ENCODE data around the gene PCBP3. TPM values are rescaled to one million over a fixed set of nuclear protein-coding genes. Genes with fewer than 3 reads are reported as not detected.

PCBP3 gene
- total RNA-seq, 2 experiments from 2014 or later = 4.8 to 5.8 TPM

- ChIA-PET CTCF (no interaction called here), POLR2A (no interaction called here)
- peaks cover 6% of the 10 kb centered on the region for H3K27me3 Mint-ChIP-seq
- no peaks in the 10 kb centered on the region for H3K4me1 Mint-ChIP-seq
- no peak for DNase-seq
- no peak overlapping the region for H3K4me3 Mint-ChIP-seq
- H3K9me3 Mint-ChIP-seq = peaks cover 21% of the 10 kb centered on the region
- H3K27ac Mint-ChIP-seq = no peak overlapping the region
- H3K36me3 Mint-ChIP-seq (ENCODE audit: low read depth) = peaks cover 15% of the 10 kb centered on the region
These were observed 193.5 kb downstream of the PCBP3 start for GRCh38 chr21:45836694-45837670.

DNA sequence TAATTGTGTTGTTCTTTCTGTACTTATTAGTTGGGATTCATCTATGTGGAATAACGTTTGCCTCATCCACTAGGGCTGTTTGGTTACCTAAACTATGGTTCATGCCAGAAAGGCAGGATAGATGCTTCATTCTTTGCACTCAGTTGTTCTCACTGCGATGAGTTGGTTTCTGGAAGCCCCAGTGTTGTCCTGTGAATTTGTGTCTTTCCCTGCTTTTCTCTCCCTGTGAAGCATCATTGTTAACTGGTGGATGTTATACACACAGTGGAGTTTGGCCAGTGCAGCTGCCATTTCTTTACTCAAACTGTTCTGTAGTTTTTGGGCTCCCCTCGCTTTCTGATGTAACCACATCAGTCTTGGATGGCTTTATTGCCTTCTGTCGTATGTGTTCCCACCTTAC is 194.4 kb downstream of the PCBP3 start:
- Mint-ChIP-seq H3K4me1 (no peaks in the 10 kb centered on the region), H3K4me3 (no peak overlapping the region), H3K27ac (no peak overlapping the region), H3K27me3 (peaks cover 9% of the 10 kb centered on the region), H3K36me3 (ENCODE audit: low read depth) (peaks cover 11% of the 10 kb centered on the region), H3K9me3 (peaks cover 15% of the 10 kb centered on the region)
- DNase-seq = no peak
- ChIA-PET CTCF (no interaction called here), POLR2A (no interaction called here)

DNA sequence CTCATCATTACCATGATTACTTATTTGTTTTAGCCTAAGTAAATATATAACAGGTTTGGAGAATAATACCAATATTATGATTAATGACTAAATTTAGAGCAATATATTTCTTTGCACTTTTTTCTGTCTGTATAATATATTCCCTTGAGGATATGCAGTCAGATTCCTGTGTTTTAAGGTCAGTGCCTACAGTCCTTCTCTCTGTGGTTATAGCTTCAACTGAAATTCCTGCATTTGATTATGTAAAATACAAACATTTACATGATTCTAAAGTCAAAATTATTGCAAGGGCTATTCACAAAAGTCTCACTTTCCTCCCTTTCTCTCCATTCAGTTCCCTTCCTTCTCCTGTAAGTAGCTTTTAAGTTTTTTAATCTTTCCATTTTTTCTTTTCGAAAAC is 195.1 kb downstream of the PCBP3 start:
- H3K27me3 Mint-ChIP-seq = peaks cover 9% of the 10 kb centered on the region
- DNase-seq = no peak
- H3K4me1 Mint-ChIP-seq = no peaks in the 10 kb centered on the region
- no peak overlapping the region for H3K27ac Mint-ChIP-seq
- H3K4me3 Mint-ChIP-seq = no peak overlapping the region
- ChIA-PET POLR2A (no interaction called here), CTCF (no interaction called here)
- H3K36me3 Mint-ChIP-seq (ENCODE audit: low read depth) = peaks cover 11% of the 10 kb centered on the region
- peaks cover 13% of the 10 kb centered on the region for H3K9me3 Mint-ChIP-seq

DNA sequence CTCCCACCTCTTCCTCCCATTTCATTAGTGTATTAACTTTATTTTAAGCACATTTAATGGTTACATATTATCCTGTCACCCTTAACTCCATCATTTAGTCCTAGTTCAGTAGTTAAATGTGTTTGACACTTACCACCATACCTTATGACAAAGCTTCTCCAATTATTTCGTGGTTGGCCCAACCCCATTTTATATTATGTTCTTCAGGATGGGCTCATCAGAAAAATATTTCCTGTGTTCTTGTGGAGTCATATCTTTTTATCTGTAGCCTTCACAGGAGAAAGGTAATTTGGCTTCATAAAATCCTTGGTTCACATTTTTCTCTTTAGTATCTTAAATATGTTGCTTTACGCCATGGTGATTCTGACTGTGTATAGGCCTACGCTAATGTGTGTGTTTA is 195.7 kb downstream of the PCBP3 start:
- Mint-ChIP-seq H3K36me3 (ENCODE audit: low read depth) (peaks cover 11% of the 10 kb centered on the region), H3K9me3 (peaks cover 13% of the 10 kb centered on the region), H3K27me3 (peaks cover 9% of the 10 kb centered on the region), H3K27ac (no peak overlapping the region), H3K4me3 (no peak overlapping the region), H3K4me1 (peaks cover under 1% of the 10 kb centered on the region)
- POLR2A ChIA-PET = no interaction called here
- DNase-seq = no peak
- CTCF ChIA-PET = no interaction called here

GRCh38 chr21:45841033-45841432 is 197.5 kb downstream of the PCBP3 start:
- CTCF ChIA-PET = no interaction called here
- H3K4me1 Mint-ChIP-seq = peaks cover 15% of the 10 kb centered on the region

GRCh38 chr21:45843426-45843825 is 199.9 kb downstream of the PCBP3 start:
- ChIA-PET POLR2A (no interaction called here), CTCF (no interaction called here)
- Mint-ChIP-seq H3K9me3 (peaks cover 13% of the 10 kb centered on the region), H3K27me3 (peaks cover 9% of the 10 kb centered on the region), H3K36me3 (ENCODE audit: low read depth) (peaks cover 11% of the 10 kb centered on the region), H3K27ac (no peak overlapping the region), H3K4me3 (no peak overlapping the region), H3K4me1 (peaks cover 25% of the 10 kb centered on the region)
- DNase-seq = no peak

More at GRCh38 chr21:45841033-45841432, 197.5 kb downstream of the PCBP3 start:
- Mint-ChIP-seq H3K36me3 (ENCODE audit: low read depth) (peaks cover 11% of the 10 kb centered on the region), H3K27me3 (peaks cover 9% of the 10 kb centered on the region), H3K4me3 (no peak overlapping the region), H3K9me3 (peaks cover 13% of the 10 kb centered on the region), H3K27ac (no peak overlapping the region)
- POLR2A ChIA-PET = no interaction called here
- no peak for DNase-seq

GRCh38 chr21:45844181-45844580 is 200.7 kb downstream of the PCBP3 start:
- POLR2A ChIA-PET = no interaction called here
- Mint-ChIP-seq H3K4me3 (no peak overlapping the region), H3K4me1 (peaks cover 25% of the 10 kb centered on the region), H3K27me3 (peaks cover 6% of the 10 kb centered on the region), H3K27ac (no peak overlapping the region), H3K9me3 (peaks cover 13% of the 10 kb centered on the region), H3K36me3 (ENCODE audit: low read depth) (peaks cover 11% of the 10 kb centered on the region)
- CTCF ChIA-PET = no interaction called here
- DNase-seq = no peak

GRCh38 chr21:45845063-45845769 is 201.7 kb downstream of the PCBP3 start:
- Mint-ChIP-seq H3K27ac (no peak overlapping the region), H3K4me1 (peaks cover 25% of the 10 kb centered on the region), H3K36me3 (ENCODE audit: low read depth) (peaks cover 11% of the 10 kb centered on the region), H3K4me3 (no peak overlapping the region), H3K9me3 (peaks cover 13% of the 10 kb centered on the region), H3K27me3 (peaks cover 6% of the 10 kb centered on the region)
- ChIA-PET POLR2A (no interaction called here), CTCF (interaction anchor here (0.8 kb wide), 1 partner anchor 24 kb away, joined by 3 read pairs; no protein-coding TSS in a partner anchor)
- DNase-seq = peak; percentile 26

DNA sequence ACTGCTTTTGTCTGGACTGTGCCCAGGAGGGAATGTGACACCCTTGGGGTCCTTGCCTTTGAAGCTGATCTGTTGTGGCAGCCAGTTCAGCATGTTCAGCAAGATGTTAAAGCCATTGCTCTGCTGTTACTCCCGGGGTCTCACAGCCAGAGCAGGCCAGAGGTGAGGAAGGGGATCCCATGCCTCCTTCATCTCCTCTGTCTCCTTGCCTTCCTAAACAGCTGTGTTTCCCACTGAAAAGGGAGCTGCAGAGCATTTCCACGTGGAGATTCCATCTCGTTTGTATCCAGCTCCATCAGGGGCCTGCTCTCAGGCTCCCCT is 202.2 kb downstream of the PCBP3 start:
- ChIA-PET POLR2A (no interaction called here), CTCF (interaction anchor here (0.8 kb wide), 1 partner anchor 24 kb away, joined by 3 read pairs; no protein-coding TSS in a partner anchor)

GRCh38 chr21:45846373-45847160 is 203.0 kb downstream of the PCBP3 start:
- Mint-ChIP-seq H3K27me3 (peaks cover 6% of the 10 kb centered on the region), H3K4me3 (no peak overlapping the region), H3K9me3 (peaks cover 6% of the 10 kb centered on the region), H3K27ac (no peak overlapping the region), H3K4me1 (peaks cover 25% of the 10 kb centered on the region), H3K36me3 (ENCODE audit: low read depth) (peaks cover 5% of the 10 kb centered on the region)
- POLR2A ChIA-PET = no interaction called here
- CTCF ChIA-PET = no interaction called here
- DNase-seq = no peak

More for the DNA sequence above, 202.2 kb downstream of the PCBP3 start:
- DNase-seq = no peak
- Mint-ChIP-seq H3K4me3 (no peak overlapping the region), H3K27me3 (peaks cover 6% of the 10 kb centered on the region), H3K27ac (no peak overlapping the region), H3K36me3 (ENCODE audit: low read depth) (peaks cover 11% of the 10 kb centered on the region), H3K9me3 (peaks cover 13% of the 10 kb centered on the region), H3K4me1 (peaks cover 25% of the 10 kb centered on the region)

- H3K36me3 Mint-ChIP-seq (ENCODE audit: low read depth) = no peaks in the 10 kb centered on the region
- H3K4me1 Mint-ChIP-seq = peaks cover 25% of the 10 kb centered on the region
- no peaks in the 10 kb centered on the region for H3K9me3 Mint-ChIP-seq
- ChIA-PET POLR2A (no interaction called here), CTCF (no interaction called here)
- no peak for DNase-seq
- H3K27me3 Mint-ChIP-seq = no peaks in the 10 kb centered on the region
- H3K27ac Mint-ChIP-seq = no peak overlapping the region
- H3K4me3 Mint-ChIP-seq = no peak overlapping the region
These were observed 204.3 kb downstream of the PCBP3 start for GRCh38 chr21:45847870-45848269.

GRCh38 chr21:45848331-45848730 is 204.8 kb downstream of the PCBP3 start:
- Mint-ChIP-seq H3K9me3 (no peaks in the 10 kb centered on the region), H3K27ac (no peak overlapping the region), H3K4me1 (peaks cover 25% of the 10 kb centered on the region), H3K36me3 (ENCODE audit: low read depth) (no peaks in the 10 kb centered on the region), H3K4me3 (no peak overlapping the region), H3K27me3 (no peaks in the 10 kb centered on the region)
- ChIA-PET CTCF (no interaction called here), POLR2A (no interaction called here)
- no peak for DNase-seq

DNA sequence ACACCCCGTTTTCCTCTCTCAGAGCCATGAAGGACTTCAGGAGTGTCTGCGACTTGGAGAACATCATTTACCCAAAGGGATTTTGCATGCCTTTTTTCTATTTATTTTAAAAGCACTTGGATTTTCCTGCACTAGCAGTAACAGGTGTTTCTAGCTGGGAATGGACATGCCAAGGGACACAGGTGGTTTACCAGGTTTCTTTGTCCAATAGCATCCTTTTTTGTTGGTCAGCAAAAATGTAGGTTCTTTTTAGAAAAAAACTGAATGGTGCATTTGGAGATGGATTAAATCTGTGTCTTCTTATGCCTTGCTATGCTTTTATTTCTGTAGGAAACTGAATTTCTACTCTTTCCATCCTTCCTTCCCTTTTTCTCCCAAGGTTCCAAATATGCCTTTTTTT is 205.3 kb downstream of the PCBP3 start:
- ChIA-PET CTCF (no interaction called here), POLR2A (no interaction called here)
- H3K36me3 Mint-ChIP-seq (ENCODE audit: low read depth) = no peaks in the 10 kb centered on the region
- no peaks in the 10 kb centered on the region for H3K9me3 Mint-ChIP-seq
- H3K27ac Mint-ChIP-seq = no peak overlapping the region
- H3K4me3 Mint-ChIP-seq = no peak overlapping the region
- no peaks in the 10 kb centered on the region for H3K27me3 Mint-ChIP-seq
- no peak for DNase-seq
- peaks cover 25% of the 10 kb centered on the region for H3K4me1 Mint-ChIP-seq
